ENCODE results near the gene EREG. TPM values are rescaled to one million over a fixed set of nuclear protein-coding genes. Genes with fewer than 3 reads are reported as not detected.

Gene EREG
- total and polyA plus RNA-seq, 2 donors (not counting 1 experiment from before 2014, with no cell fraction given), result 0.33 TPM; not detected in 1

DNA sequence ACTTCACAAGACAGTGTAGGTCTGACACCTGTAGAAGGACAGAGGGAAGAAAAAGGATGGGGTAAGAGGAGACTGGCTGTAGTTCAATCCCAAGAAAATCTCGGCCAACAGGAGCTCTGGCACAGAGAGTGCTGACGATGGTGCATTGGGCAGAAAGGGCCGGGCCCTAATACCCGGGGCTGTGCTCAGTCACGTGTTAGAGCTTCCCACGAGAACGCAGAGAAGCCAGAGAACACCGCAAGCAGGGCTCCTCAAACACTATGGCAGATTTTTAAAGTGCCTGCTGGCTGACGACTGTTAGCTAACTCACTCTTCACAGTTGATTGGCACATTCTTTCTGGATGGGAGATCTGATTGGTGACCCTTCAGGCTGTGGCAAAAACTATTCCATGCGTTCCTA, 35.5 kb downstream of the EREG start:
- ChIA-PET CTCF (no interaction called here), POLR2A (no interaction called here)
- Histone ChIP-seq H3K9me3 (ENCODE audit: control extremely low read depth in 1 of 3, control insufficient read depth in 2 of 3, insufficient read depth in 1 of 3, low read length in 2 of 3) (peaks cover 0 to 5% (median 0%) of the 10 kb centered on the region in 3 donors), H3K4me1 (ENCODE audit: control insufficient read depth in 2 of 2, insufficient read depth in 2 of 2, low read length in 2 of 2) (peaks cover 7 to 14% of the 10 kb centered on the region in 2 donors), H3K4me3 (ENCODE audit: control extremely low read depth in 1 of 5, extremely low read depth in 1 of 5, insufficient read depth in 1 of 5, low read depth in 2 of 5, low read length in 4 of 5) (no peak overlapping the region), H3K4me2 (replicated peaks; ENCODE audit: low read depth, low read length, poor library complexity, severe bottlenecking) (no peak overlapping the region), H3K79me2 (ENCODE audit: control insufficient read depth, insufficient read depth, low read length) (no peaks in the 10 kb centered on the region), H3K9ac (ENCODE audit: low read length) (no peak overlapping the region), H4K20me1 (ENCODE audit: control insufficient read depth, insufficient read depth, low read length, poor library complexity, severe bottlenecking) (no peaks in the 10 kb centered on the region), H2AFZ (ENCODE audit: insufficient read depth, low read depth, low read length, poor library complexity, severe bottlenecking) (no peak overlapping the region), H3K27ac (ENCODE audit: low read length in 2 of 2) (no peak overlapping the region), H3K27me3 (replicated peaks in 1 of 4; ENCODE audit: control extremely low read depth in 1 of 4, control insufficient read depth in 3 of 4, insufficient read depth in 4 of 4, low read length in 3 of 4) (no peaks in the 10 kb centered on the region), H3K36me3 (replicated peaks in 1 of 2; ENCODE audit: control extremely low read depth in 1 of 2, control insufficient read depth in 1 of 2, extremely low read depth in 1 of 2, insufficient read depth in 2 of 2, low read length in 1 of 2) (no peaks in the 10 kb centered on the region)
- Mint-ChIP-seq H3K4me1 (peaks cover 22% of the 10 kb centered on the region), H3K27me3 (no peaks in the 10 kb centered on the region), H3K9me3 (ENCODE audit: insufficient read depth) (no peaks in the 10 kb centered on the region), H3K27ac (no peak overlapping the region), H3K4me3 (no peak overlapping the region)
- intact Hi-C loops (cut with micrococcal nuclease), result no loop called here
- ATAC-seq (ENCODE audit: low read depth), result no peak
- TF ChIP-seq EZH2 (IDR thresholded peaks at IDR 0.05; ENCODE audit: borderline replicate concordance, insufficient read depth, low read depth, low read length, poor library complexity, severe bottlenecking), result no peak
- TF ChIP-seq, protein P1, sequence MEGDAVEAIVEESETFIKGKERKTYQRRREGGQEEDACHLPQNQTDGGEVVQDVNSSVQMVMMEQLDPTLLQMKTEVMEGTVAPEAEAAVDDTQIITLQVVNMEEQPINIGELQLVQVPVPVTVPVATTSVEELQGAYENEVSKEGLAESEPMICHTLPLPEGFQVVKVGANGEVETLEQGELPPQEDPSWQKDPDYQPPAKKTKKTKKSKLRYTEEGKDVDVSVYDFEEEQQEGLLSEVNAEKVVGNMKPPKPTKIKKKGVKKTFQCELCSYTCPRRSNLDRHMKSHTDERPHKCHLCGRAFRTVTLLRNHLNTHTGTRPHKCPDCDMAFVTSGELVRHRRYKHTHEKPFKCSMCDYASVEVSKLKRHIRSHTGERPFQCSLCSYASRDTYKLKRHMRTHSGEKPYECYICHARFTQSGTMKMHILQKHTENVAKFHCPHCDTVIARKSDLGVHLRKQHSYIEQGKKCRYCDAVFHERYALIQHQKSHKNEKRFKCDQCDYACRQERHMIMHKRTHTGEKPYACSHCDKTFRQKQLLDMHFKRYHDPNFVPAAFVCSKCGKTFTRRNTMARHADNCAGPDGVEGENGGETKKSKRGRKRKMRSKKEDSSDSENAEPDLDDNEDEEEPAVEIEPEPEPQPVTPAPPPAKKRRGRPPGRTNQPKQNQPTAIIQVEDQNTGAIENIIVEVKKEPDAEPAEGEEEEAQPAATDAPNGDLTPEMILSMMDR (IDR thresholded peaks at IDR 0.05), result no peak
- no peak for DNase-seq
- 93% methylated on average over 9 of the region's 10 CpGs for WGBS (ENCODE audit: insufficient coverage)

DNA sequence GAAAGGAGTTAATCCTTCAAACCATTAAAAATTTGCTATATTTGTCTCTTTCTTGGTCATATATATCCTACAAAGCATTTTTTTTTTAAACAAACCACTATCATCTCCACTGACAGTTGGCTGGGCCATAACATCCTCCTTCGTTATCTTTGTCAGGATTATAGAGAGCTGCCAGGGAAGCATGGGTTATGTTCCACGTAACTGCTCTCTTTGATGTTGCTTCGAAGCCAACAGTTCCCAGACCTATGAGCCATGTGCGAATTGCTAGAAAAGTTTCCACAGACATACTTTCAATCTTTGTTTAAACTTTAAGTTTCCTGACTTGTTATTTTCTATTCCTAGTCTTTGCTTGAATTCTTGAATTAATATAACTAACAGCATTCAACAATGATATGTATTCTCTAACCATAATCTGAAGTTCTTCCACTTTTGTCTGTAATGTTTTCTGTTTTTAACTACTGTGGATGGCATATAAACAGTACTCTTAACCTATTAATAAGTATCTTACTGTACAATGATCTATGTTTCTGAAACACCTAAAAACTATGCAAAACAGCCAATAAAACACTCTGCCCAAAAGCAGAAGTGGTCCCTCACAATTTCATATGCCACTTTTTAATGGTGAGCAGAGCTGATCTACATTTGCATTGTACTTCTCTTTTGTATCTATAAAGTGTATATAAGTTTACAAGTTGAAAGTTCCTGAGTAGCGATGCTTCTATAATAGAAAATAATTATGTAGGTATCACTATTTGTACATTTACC, 37.9 kb downstream of the EREG start:
- Histone ChIP-seq H3K4me3 (ENCODE audit: control extremely low read depth in 1 of 5, extremely low read depth in 1 of 5, insufficient read depth in 1 of 5, low read depth in 2 of 5, low read length in 4 of 5) (no peak overlapping the region), H4K20me1 (ENCODE audit: control insufficient read depth, insufficient read depth, low read length, poor library complexity, severe bottlenecking) (no peaks in the 10 kb centered on the region), H2AFZ (ENCODE audit: insufficient read depth, low read depth, low read length, poor library complexity, severe bottlenecking) (peak overlapping the region; percentile 1), H3K4me1 (ENCODE audit: control insufficient read depth in 2 of 2, insufficient read depth in 2 of 2, low read length in 2 of 2) (peaks cover 7 to 14% of the 10 kb centered on the region in 2 donors), H3K27me3 (replicated peaks in 1 of 4; ENCODE audit: control extremely low read depth in 1 of 4, control insufficient read depth in 3 of 4, insufficient read depth in 4 of 4, low read length in 3 of 4) (no peaks in the 10 kb centered on the region), H3K36me3 (replicated peaks in 1 of 2; ENCODE audit: control extremely low read depth in 1 of 2, control insufficient read depth in 1 of 2, extremely low read depth in 1 of 2, insufficient read depth in 2 of 2, low read length in 1 of 2) (no peaks in the 10 kb centered on the region), H3K4me2 (replicated peaks; ENCODE audit: low read depth, low read length, poor library complexity, severe bottlenecking) (peak overlapping the region; percentile 50), H3K9ac (ENCODE audit: low read length) (no peak overlapping the region), H3K27ac (ENCODE audit: low read length in 2 of 2) (peak overlapping the region; percentile 19 to 64), H3K79me2 (ENCODE audit: control insufficient read depth, insufficient read depth, low read length) (no peaks in the 10 kb centered on the region), H3K9me3 (ENCODE audit: control extremely low read depth in 1 of 3, control insufficient read depth in 2 of 3, insufficient read depth in 1 of 3, low read length in 2 of 3) (peaks cover 0 to 5% (median 0%) of the 10 kb centered on the region in 3 donors)
- ChIA-PET POLR2A (no interaction called here), CTCF (interaction anchor here (1.0 kb wide), 1 partner anchor 25 kb away, joined by 7 read pairs; no protein-coding TSS in a partner anchor)
- Mint-ChIP-seq H3K4me3 (peak overlapping the region; percentile 59), H3K9me3 (ENCODE audit: insufficient read depth) (no peaks in the 10 kb centered on the region), H3K27me3 (no peaks in the 10 kb centered on the region), H3K4me1 (peaks cover 19% of the 10 kb centered on the region), H3K27ac (peak overlapping the region; percentile 83)
- DNase-seq (peak; percentile 66), ATAC-seq (ENCODE audit: low read depth) (peak; percentile 82)
- 32% methylated on average over 4 of the region's 5 CpGs for WGBS (ENCODE audit: insufficient coverage)
- intact Hi-C loops (cut with micrococcal nuclease), result loop anchor here (1.0 kb wide), 1 partner anchor 42 kb away; the partner anchor contains the start of gene AREG
- TF ChIP-seq EZH2 (IDR thresholded peaks at IDR 0.05; ENCODE audit: borderline replicate concordance, insufficient read depth, low read depth, low read length, poor library complexity, severe bottlenecking), result no peak
- TF ChIP-seq, protein P1 (IDR thresholded peaks at IDR 0.05), result no peak
